PC-3 (cell line): Measurements from ENCODE around the gene SERPINE2.

Experiments used
- EZH2 ChIP-seq: fragments of 300-600 bp; sonication (generic); IDR thresholded peaks from one replicate; pipeline ENCODE4 v1.6.1; 2017; ENCODE audit warnings: antibody characterized with exemption, mild to moderate bottlenecking, low read length; ENCODE audit not compliant: unreplicated experiment
- TF ChIP-seq, protein P1 (sequence below): fragments of 300-600 bp; sonication (generic); conservative IDR thresholded peaks from 2 replicates; pipeline ENCODE4 v1.5.1; 2017; ENCODE audit warnings: antibody characterized with exemption, low read depth, mild to moderate bottlenecking, low read length

GRCh38 chr2:224077773-224078507 lies 38.9 kb upstream of the SERPINE2 start:
- TF ChIP-seq, protein P1, sequence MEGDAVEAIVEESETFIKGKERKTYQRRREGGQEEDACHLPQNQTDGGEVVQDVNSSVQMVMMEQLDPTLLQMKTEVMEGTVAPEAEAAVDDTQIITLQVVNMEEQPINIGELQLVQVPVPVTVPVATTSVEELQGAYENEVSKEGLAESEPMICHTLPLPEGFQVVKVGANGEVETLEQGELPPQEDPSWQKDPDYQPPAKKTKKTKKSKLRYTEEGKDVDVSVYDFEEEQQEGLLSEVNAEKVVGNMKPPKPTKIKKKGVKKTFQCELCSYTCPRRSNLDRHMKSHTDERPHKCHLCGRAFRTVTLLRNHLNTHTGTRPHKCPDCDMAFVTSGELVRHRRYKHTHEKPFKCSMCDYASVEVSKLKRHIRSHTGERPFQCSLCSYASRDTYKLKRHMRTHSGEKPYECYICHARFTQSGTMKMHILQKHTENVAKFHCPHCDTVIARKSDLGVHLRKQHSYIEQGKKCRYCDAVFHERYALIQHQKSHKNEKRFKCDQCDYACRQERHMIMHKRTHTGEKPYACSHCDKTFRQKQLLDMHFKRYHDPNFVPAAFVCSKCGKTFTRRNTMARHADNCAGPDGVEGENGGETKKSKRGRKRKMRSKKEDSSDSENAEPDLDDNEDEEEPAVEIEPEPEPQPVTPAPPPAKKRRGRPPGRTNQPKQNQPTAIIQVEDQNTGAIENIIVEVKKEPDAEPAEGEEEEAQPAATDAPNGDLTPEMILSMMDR: no peak
- TF ChIP-seq EZH2: no peak
